CD4-positive, alpha-beta T cell treated with Interleukin-1 beta for 1 hour (primary cell): ENCODE data around the gene NT5DC1.

ENCODE experiments used
- DNase-seq, 2 donors: peaks; one replicate each; pipeline ENCODE4 v3.0.0-alpha.2; 2020 to 2022

Gene NT5DC1

DNA sequence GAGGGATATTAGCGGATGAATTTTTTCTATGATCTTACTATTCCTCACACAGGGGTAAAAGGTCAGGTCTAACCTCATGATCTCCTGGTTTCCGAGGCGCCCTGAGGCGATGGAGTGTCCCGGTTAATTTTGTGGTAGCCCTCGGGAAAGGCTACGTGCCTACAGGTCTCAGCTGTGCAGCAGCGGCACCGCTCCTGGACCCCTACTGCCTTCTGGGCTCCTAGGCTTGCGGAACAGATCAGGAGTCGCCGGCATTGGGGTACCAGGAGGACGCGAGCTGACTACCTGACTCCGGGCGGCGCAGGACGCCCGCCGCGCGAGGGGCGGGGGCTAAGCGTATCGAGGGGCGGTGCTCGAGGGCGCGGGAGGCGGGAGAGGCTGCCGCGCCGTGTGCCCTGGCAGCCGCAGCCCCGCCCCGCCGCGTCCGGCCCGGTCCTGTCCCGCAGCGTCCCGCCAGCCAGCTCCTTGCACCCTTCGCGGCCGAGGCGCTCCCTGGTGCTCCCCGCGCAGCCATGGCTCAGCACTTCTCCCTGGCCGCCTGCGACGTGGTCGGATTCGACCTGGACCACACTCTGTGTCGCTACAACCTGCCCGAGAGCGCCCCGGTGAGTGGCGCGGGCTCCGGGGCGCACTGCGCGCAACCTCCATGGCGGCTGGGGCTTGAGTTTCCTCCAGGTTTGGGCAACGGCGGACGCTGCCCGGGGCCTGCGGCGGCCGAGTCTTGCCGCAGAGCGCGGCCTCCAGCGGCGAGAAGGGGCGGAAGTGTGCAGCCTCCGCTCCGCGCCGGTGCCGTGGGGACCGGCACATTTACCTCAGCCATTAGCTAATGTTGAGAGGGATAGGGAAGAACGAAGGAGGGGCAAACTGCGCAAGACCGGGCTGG, at the start of gene NT5DC1:
TSS of gene NT5DC1 (plus strand) at position 435 of the 883 bp plus-strand sequence. CDS start at position 513, 78 bp downstream.
- peak; percentile 81 to 83 for DNase-seq

DNA sequence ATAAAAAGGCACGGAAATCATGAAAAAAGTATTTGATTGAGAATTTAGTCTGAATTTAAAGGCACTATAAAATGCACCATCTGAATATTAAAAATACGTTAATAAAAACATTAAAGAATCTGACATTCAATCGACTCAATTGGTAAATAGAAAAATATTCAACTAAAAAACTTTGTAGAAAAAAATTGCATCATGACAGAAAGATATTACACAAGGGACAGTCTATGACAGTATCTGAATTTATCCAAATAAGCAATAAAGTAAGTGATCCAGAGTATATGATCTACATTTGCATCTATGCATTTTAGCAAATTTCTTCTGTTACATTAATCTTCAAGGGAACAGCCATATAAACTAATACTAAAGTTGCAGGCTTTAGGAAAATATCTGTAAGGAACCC, 49.4 kb upstream of the NT5DC1 start:
- DNase-seq: no peak

DNA sequence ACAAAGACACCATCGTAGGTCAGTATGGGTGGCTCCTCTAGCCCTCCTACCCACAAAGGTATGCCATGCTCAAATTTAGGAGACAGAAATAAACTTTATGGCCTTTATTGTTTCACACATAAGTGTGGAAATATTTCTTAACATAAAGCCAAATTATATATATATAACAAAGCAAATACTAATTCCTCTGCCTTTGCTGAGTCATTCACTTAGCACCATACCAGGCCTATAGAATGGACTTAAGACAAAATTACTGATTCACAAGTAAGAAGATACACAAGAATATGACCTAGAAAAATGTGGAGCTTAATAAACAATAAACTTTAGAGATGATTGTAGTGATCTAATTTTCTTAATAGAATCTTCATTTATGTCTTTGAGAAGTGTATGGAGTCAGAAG, 45.1 kb upstream of the NT5DC1 start:
- no peak for DNase-seq

DNA sequence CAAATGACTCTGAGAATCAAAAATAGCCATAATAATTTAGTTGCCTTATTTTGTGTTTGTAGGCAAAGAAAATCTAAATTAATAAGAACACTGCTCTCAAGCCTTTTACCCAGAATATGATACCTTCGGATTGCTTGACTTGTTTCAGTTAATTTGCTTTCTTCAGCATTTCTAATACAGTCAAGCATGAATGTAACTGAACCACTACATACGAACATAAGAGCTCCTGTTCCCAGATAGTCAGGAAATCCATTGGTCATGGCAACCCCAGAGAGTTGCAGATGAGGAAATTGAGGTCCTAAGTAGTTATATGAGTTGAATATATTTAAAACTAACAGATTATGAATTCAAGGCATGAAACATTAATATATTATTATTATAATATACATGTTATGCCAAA, 42.9 kb upstream of the NT5DC1 start:
- no peak for DNase-seq

DNA sequence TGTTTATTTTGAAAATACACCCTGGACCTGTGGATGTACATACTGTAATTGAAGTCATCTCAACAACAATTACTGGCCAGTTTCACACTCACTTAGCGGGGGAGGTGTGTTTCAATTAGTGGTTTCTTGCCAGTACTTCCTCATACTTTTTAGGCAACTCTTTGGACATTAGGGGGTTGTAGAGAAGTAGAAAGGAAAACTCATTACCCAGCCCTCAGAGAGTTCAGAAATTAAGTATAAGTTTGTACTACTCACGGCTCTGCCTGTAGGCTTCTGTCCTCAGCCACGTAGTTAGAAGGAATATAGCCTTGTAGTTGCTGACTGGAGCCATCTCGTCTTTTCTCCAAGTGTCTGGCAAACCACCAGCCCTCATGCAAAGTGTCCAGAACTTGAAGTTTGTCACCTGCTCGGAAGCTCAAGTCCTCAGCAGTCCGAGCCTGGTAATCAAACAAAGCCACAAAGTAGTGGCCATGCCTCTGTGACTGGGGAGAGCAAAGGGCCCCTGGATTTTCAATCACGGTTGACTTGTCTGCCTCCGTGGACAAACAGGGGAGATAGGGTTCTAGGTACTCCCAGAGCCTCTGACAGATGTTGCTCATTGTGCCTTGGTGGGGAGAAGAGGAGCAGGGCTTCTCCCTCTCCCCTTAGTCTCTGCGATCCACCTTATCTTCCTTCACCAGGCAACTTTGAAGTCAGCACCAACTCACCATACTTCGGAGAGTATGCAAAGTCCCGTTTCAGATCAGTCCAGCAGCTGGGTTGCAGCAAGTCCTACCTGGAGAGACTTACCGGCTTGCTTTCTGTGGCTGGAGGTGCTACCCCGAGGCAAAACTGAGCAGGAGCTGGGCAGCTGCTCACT, 40.7 kb upstream of the NT5DC1 start:
- no peak for DNase-seq

DNA sequence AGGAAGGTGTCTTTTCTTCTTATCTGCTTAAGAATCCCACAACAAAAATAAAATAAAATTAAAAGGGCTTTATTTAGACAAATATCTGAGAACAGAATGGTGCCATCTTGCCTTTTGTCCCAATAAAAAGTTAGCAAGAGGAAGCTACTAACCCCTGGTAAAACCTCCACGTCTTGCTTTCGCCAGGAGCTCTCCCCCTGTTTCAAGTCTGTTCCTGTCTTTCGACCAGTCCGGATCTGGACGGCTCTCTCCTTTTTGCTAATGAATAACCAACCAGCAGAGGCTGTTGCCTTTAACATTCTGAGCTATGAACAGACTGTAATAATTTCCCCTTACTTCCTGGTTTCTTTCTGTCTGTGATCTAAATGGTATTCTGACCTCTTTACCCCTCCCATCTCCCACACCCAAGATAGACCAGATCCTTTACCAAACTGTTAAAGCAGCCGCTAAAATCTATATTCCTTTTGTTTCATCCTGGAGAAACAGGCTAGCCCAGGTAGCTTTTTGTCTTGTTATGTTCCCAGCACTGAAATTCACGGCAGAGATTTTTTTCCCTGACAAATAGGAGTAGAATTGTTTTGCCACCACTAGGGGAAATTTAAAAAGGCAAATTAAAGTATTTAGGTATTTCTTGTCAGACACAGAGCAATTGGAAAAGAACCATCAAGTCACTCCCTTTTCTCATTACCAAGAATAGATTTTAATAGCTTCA, 39.9 kb upstream of the NT5DC1 start, which contains the start of gene FRK:
TSS of gene FRK (minus strand) at position 320 of the 712 bp plus-strand sequence. CDS start 580 bp downstream, outside the sequence.
- DNase-seq: no peak

DNA sequence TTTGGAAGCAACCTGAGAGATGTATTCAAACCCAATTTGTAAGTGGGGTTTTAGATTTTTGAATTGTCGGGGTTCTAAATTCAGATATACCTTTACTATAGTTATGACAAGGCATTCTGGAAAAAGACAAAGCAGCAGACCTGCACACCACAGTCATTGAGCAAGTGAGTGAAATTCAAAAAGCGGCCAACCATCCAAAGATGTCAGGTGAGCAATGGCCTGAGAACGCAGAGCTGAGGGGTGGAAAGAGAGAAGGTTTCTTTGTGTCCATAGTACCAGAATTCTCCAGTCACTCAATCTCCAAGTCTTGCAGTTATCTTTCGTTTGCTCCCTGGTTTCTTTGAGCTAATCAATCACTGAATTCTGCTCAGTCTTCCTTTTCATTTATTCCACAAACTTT, 38.2 kb upstream of the NT5DC1 start:
- DNase-seq: no peak

DNA sequence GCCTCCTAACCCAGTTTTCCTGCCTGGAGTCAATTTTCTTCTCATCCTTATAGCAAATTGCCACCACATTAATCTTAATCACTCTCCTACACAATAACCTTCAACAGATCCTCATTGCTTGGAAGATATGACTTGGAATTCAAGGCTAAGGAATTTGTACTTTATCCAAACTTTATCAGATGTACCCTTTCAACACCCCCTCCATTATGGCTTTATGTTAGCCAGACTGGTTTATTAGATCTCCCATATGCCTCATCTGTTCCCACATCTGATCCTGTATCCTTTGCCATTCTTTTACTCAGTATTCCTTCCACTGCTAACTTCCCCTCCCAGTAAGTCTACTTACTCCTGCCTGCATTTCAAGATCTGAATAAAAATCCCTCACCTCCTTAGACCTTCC, 36.0 kb upstream of the NT5DC1 start:
- DNase-seq: no peak

DNA sequence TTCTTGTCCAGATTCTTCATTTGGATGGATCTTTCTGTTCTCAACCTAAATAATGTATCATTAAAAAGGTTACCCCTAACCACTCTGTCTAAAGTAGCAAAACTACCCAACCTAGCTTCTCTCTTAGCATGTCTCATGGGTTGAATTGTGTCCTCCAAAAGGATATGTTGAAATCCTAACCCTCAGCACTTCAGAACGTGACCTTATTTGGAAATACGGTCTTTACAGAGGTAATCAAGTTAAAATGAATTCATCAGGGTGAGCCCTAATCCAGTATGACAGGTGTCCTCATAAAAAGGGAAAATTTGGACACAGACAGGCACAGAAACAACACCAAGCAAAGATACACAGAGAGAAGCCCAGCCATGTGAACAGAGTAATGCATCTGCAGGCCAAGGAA, 33.9 kb upstream of the NT5DC1 start:
- no peak for DNase-seq

DNA sequence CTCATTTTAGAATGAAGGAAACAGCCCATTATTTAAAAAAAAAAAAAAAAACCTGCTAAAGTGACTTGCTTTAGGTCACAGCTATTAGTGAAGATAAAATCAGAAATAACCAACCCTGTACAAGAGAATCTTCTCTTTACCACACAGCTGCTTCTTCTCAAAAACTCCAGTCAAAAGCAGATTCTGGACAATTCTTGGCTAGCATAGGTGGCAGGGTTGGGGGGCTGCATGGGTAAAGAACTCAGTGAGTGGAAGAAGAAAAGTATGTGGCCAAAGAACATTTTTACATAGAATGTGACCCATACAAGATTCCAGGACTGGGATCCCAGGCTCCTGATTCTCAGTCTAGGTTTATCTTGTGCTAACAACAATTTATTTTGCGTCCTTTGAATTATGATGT, 30.6 kb upstream of the NT5DC1 start:
- DNase-seq: no peak

DNA sequence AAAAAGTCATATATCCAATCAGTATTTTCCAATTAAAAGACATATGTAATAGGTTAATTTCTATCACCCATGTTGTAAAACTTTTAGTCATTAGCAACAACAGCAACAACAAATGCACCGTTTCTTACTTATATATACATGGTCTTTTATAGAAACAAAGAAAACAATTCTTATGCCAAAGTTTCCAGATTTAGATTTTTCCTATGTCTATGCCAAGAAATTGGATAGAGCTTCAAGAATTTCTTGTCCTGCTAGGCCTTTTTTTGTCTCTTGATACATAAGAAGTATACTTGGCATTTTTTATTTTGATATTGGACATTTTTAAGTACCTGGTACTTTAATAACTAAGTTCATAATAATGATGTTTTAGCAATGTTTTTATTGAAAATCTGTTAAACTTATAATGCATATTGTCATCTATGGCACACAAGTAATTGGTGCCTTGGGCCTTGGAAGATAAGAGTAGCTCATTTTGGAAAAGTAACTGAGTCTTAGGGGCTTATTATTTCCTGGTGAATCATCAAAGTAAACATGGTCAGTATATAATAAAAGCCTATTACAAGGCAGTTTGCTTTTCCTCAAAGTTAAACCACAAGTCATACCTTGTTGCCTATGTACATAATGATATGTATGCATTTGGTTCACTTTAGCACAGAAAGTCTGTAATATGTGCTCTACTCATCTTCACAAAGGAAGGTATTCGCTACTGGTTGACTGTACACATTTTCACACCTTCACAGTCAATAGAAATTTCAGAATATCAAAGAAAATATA, 29.9 kb upstream of the NT5DC1 start:
- DNase-seq: no peak

DNA sequence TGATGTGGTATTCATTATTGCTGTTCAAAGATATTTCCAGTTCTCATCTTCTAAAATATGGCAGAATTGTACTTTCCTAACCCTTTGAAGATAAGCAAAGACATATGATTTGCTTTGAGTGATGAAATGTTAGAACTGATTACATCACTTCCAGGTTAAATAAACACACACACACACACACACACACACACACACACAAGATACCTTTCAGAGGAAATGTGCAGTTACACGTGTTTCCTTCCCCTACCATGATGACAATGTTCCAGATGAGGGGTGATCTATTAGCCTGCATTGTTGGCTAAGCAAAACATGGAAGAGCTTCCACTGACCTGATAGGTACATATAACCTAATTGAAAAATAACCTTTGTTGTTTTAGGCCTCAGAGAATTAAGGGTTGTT, 28.3 kb upstream of the NT5DC1 start:
- no peak for DNase-seq

DNA sequence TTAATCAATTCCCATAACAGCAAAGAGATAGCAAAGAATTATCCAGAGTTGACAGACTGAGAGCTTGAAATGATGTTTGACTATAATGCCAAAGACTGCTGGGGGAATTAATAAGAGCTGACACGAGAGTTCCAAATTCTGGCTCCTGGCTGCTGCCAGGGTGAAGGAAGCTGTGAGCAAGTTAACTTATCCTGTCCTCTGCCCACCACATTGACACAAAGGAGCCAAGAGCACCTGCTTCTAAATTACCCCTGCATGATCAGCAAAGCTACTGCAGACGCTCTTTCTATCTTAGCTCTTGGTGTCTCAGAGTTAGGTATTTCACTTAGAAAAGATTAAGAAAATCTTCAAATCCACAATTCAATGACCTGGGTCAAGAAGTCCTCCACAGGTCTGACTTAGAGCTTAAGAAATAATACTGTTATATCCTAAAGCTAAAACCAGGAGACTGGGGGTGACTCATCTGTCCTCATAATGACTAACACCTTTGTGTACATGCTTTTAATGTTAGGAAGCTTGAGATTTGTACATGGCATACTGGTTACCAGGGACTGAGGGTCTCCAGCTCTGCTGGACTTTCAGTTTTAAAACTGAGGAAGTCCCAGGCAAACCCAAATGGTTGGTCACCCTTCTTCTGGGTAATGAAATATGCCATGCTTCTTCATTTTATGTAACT, 26.8 kb upstream of the NT5DC1 start:
- no peak for DNase-seq

DNA sequence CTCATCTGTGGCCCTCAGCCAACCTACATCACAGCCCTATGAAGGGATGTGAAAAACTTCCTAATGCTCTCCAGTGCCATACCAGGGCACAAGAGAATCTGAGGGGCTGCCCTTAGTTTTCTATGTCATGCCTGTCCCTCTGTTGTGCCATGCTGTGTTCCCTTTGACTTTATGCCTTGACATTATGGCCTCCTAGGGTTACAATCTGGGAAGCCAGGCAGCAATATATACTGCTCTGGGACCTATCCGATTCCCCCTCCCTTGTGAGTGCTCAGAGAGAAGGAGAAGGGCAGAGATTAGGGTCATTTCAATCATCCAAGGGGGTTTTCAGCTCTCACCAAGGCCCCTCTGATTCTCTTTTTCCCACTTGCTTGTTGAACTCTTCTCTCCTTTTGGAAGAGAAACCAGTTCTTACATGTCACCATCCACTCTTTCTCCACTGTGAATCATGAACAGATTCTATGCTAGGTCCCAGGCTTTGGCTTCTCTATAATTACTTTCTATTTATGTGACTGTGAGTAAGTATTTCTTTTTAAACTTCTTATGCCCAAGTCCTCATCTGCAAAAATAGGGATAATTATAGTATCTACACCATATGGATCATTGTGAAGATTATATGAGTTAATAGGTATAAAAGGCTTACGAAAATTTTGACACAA, 25.8 kb upstream of the NT5DC1 start:
- no peak for DNase-seq

DNA sequence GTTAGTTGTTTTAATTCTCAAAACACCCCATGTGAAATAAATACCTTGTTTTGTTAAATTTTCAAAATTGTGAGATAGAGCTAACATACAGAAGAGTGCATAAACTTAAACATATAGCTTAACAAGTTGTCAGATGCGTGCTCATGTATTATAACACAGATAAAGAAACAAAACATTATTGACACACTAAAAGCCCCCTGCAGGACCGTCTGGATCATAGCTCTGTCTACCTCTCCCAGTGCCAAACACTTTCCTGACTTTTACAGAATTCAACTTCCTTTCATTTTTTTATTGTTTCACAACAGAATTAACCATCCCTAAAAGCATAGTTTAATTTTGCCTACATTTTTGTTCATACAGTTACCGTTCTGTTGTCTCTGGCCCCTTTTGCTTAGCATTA, 22.1 kb upstream of the NT5DC1 start:
- no peak for DNase-seq

DNA sequence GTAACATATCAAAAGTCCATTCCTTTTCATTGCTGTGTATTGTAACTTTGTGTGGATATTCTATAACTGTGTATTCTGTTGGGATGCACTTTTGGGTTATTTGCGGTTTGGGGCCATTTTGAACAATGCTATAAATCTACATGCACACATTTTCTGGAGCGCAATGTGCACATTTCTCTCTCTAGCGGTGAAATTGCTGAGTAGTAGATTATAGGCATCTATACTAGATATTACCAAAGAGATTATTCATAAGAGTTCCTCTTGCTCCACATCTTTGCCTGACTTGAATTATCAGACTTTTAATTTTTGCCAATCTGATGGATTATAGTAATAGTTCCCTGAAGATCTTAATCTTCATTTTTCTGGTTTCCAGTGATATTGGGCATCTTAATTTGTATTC, 21.7 kb upstream of the NT5DC1 start:
- DNase-seq: no peak

DNA sequence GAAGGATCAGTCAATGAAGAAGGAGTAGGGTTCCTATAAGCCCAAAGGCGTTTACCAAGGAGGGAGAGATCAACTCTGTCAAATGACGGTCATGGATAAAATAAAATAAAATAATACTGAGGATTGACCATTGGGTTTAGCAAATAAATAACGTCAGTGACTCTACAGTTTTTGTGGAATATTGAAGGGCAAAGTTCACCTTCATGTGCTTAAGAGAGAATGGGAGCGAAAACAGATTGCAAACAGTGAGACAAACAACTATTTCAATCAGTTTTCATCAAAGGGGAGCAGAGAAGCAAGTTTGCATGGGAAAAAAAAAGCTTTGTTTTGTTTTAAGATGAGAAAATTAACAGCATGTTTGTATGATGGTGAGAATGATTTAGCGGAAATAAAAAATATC, 17.6 kb upstream of the NT5DC1 start:
- DNase-seq: no peak

DNA sequence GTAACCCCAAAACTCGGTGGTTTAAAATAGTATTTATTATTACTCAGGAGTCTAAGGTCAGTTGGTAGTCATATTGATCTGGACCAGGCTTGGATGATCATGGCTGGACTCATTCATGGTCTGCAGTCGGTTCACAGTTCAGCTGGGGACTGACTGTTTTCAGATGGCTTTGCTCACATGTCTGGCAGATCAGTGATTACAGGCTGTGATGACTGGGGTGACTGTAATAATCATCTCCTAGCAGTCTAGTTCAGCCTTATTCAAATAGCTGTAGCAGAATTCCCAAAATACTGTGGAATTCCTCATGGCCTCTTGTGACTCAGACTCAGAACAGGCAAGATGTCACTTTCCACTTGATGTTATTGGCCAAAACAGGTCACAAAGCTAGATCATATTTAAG, 16.4 kb upstream of the NT5DC1 start:
- DNase-seq: no peak

DNA sequence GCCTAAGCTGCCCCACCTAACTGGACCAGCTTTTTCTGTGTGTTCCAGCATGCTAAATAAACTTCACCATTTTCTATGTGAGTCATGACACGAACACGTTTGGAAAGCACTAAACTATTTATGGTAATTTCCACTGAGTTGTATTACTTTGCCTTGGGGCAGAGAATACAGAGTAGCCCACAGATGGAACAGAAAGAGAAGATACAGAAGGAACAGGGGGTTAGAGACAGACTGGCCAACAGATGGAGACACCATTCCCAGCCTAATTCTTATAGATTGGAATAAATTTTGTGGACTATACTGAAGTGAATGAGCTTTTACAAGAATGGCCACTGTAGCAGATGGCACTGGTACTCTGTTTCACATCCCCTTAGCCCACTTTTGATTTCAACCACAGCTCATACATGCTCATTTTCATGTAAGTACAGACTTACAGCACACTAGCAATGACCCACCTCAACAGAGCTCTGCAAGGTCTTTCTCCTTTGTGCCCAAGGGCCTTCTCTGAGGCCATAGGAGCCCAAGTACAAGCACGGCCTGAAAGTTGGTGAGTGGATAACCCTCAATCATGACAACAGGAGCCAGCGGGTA, 13.1 kb upstream of the NT5DC1 start:
- DNase-seq: no peak

DNA sequence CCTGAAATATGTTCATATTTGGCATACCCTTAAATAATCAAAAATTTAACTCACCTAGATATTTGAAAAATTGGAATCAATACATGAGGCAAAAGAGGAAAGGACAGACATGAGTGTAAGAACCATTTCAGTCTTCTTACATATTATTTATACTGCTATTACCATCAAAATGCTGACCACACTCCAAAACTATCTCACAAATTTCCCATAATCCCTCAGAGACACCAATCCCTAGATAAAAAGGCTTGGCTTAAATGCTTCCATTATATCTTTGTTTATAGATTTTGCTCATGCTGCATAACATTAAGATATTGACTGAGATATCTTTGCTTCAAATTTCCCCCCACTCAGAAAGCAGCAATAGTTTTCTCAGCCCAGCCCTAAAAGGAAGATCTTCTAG, 11.7 kb upstream of the NT5DC1 start:
- DNase-seq: no peak

DNA sequence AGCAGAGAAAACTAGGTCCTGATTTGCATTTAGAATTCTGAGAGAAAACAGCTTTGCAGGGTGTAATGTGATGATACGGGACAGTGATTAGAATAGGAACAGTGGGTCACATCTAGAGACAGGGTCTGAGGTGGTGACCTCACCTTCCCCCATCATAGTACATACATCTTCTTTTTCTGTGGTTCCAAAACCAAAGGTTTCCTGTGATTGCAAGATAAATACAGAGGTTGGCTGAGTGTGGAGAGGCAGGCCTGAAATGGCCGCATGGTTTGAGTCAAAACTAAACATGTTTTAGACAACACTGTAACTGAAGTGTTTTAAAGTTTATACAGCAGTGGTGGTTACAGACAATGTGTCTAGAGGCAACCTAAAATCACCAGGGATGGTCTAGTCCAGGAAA, 10.4 kb upstream of the NT5DC1 start:
- DNase-seq: no peak
